Activated CD4-positive, CD25-positive, alpha-beta regulatory T cell treated with anti-CD3 and anti-CD28 coated beads, Interleukin-2, amount 50 U/mL, for 72 hours (primary cell): Measurements from ENCODE around the gene DAB2IP.

ENCODE experiments used
- DNase-seq: peaks from one replicate; pipeline ENCODE4 v3.0.0; 2021

The DAB2IP gene

DNA sequence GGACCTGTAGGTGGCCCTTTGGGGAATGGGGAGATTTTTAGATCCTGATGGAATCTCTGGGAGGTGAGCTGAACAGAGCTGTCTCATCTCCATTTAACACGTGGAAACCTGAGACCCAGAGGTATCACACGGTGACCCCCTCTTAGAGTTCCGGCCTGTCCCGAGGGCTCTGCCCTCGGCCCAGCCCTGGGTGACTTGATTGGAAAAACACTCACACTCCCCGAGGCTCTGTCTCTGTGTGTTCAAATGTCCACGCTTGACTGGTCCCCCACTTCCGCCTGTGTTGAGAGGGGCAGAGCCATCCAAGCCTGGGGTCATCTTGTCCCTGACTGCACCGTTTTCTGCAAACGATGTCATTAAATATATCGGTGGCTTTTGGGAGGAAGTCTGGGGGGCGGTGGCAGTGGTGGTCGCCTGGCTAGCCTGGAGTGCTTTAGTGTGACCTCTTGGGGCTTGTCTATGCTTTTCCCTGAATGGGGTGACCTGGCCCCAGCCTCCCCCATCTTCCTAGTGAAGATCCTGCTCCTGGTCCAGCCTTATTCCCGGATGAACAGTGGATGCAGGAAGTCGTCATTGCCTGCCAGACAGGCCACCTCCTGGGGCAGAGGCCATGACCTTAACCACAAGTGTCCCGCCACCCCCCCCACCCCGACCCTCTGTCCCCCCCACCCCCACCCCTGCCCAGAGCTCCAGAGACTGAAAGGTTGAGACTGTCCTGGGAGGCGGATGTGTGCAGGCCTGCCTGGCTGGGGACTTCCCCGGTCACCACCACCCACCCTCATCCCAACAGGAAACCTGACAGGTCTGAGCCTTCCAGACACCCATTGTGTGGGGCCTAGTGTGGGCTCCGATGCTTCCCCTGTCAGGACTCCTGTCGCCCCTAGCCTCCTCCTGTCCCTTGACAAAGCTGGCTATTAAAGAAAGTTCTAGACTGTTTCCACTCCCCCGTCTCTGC is 5.3 kb upstream of the DAB2IP start:
- DNase-seq = no peak

GRCh38 chr9:121646992-121647391 is 4.4 kb upstream of the DAB2IP start:
- no peak for DNase-seq

DNA sequence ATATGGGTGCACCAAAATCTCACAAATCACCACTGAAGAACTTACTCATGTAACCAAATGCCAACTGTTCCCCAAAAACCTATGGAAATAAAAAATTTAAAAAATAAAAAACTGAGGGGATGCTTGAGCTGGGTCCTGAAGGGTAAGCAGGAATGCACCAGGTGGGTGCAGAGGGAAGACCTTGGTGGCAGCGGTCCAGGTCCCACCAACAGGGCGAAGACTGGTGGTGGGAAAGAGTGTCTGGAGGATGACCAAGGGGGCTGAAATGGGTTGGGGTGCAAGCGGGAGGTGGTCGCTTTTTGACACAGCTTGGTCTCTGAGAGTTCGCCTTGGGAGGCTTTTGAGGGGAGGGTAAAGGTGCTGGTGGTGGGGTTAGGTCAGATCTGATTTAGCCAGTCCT is 3.3 kb upstream of the DAB2IP start:
- no peak for DNase-seq

- DNase-seq = no peak
Measured at GRCh38 chr9:121648799-121649198, 2.6 kb upstream of the DAB2IP start.

- DNase-seq = no peak
Measured at GRCh38 chr9:121649476-121650216, 1.8 kb upstream of the DAB2IP start.

DNA sequence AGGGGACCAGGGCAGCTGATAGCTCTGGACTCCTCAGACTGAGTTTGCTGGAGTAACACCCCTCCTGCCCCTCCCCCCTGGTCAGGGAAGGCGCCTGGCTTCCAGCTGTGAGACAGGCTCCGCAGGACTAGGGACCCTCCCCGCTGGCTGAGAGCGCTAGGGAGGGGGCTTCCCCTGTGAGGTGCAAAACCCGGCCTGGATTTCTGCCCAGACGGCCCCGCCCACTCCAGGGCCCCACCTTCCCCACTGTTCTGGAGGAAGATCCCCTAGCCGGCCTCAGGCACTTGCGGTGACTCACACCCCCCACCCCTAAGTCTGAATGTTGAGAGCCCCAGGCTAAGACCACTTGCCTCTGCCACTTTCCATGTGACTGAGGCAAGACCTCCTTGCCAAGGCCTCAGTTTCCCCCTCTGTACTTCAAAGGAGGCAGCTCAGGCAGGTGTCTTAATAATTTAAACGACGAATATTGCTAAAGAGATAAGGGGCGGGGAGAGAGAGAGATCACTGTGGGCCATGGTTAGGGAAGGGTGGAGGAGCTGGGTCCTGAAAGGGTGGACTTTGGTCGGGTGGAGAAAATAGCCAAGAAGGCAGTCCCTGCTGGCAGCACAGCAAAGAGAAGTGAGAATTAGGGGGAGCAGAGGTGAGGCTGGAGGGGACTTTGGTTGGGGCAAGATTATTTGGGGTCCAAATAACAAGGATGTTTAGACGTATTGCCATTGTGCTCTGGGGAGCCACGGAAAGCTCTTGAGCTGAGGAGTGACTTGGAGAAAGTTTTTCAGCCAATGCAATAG is 1.0 kb upstream of the DAB2IP start:
- no peak for DNase-seq

DNA sequence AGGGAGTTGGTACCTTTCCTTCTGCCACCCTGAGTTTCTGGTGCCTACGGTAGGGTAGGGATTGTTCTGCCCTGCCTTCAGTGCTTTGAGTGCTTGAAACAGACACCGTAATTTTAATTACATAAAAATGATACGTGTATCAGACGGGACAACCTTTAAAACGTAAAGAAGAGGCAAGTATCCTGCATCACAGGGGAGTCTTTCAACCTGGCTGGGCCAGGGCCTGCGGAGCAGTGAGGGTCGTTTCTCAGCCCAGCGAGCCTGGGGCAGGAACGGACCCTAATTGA is 483 bp upstream of the DAB2IP start:
- DNase-seq = no peak

DNA sequence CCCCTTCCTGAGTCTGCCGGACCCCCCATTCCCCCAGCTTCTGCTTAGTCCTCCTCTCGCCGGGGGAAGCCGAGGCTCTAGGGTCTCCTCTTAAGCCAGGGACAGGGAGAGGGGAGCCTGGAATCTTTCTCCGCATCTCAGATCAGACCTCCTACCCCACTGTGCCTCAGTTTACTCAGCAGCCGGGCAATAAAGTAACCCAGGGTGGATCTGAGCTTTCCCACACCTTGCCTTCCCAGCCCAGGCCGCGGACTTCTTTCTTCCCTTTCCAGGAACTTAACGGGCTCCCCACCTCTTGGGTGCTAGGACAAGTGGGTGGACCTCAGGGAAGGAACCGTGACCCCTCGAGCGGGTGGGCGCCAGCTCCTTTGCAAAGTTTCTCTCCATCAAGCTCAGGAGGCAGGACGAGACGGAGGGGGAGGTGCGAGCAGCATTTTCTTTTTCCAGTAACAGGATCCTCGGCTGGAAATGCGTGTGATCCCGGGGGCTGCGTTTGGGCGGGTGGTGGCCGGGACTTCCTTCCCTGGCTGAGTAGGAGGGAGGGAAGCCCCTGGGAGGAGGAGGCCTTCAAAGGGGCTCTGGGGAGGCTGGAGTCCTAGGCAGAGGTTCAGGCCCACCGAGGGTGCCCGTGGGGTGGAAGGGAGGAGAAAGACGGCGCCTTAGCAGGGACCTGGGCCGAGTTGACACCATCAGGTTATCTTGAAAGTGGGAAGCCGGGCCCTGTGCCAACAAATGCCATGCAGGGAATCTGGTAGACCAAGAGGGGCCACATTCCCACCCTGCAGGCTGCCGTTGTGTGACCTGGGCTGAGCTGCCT is 795 bp downstream of the DAB2IP start:
- no peak for DNase-seq

DNA sequence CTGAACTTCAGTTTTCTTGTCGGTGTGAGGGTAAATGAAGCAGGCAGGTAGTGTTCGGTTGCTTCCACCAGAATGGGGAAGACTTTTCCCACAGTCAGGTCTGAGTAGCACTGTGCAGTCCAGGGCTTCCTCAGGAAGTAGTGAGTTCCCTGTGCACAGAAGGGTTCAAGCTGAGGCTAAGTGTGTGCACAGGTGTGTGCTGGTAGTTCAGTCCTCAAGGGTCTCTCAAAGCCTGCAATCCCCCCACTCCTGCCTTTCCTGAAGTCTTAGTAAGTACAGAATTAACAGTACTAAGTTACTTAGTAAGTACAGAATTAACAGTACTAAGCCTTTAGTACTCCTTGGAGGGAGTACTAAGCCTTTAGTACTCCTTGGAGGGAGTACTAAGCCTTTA is 1.4 kb downstream of the DAB2IP start:
- no peak for DNase-seq

- DNase-seq = no peak
Measured at GRCh38 chr9:121654499-121655140, 3.2 kb downstream of the DAB2IP start.

DNA sequence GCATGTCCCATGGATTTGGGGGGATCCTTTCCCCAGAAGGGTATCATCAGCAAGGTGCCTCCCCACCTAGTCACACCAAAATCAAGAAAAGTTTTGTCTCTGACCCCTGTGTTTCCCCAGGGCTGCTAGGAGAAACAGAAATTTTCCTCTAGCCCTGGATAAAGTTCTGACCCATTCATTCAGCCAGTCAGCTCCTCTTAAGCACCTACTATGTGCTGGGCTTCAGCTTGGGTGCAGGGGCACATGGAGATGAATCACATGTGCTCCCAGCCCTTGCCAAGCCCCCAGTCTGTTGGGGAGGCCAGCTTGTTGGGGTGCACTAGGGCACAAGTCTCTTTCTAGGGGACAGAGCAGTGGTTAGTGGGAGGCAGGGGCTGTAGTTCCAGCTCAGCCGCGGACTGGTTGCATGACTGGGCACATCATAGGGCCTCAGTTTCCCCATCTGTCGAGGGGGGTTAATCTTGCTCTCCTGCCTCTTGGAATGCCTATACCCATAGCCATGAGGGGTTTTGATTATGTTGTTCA is 3.9 kb downstream of the DAB2IP start:
- DNase-seq = no peak

DNA sequence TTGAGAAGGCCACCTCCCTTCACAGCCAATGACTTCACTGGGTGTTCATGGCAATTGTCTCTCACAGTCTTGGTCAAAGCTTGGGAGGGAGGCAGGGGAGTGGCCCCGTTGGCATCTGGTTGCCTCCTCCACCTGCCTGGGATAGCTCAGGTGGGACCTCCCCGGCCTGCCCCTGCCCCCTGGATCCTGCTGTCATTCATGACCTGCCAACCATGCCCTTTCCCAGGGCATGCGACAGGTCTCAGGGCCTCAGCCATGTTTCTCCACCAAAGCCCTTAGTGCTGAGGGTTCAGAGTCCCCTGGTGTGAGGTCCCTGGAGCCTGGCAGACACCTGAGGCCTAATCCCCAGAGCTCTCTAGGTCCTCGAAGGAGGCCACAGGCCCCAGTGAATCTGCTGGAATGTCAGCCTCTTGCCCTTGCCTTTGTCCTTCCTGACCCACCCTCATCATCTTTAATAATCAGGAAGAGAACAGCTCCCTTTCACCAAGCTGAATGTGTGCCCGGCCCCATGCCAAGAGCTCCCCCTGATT is 5.6 kb downstream of the DAB2IP start:
- DNase-seq = no peak

GRCh38 chr9:121658166-121658565 is 6.7 kb downstream of the DAB2IP start:
- DNase-seq = no peak

DNA sequence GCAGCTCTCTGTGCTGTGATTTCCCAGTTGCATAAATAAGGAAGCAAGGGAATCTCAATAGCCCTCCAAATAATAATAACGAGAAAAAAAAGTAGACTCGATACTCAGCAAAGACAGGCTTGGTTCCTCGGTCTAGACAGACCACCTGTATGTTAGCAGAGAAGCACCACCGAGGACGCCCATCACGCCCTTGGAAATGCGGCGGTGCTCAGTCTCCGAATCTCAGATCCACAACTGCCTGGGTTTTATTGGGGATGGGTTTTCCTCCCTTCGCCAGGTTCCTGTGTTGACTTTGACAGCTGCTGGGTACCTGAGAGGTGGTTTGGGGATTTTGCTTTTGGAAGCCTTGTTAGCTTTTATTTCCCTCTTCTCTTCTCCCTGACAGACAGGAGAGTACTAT is 7.2 kb downstream of the DAB2IP start:
- DNase-seq = no peak

- no peak for DNase-seq
Measured at GRCh38 chr9:121660367-121660766, 8.9 kb downstream of the DAB2IP start.

GRCh38 chr9:121660876-121661275 is 9.4 kb downstream of the DAB2IP start:
- DNase-seq = no peak

- no peak for DNase-seq
Measured at GRCh38 chr9:121661328-121661727, 9.9 kb downstream of the DAB2IP start.

DNA sequence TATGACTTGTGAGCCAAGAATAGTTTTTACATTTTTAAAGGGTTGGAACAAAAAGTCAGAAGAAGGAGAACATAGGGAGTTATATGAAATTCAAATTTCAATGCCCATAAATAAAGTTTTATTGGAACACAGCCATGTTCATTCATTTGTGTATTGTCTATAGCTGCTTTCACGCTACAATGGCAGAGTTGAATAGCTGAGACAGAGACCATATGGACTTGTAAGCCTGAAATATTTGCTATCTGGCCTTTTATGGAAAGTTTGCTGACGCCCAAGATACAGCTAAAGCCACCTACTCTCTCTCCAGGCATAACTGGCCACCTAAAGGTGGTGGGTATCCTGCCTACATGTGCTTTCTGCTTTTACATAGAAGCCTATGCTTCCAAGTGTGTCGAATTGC is 10.9 kb downstream of the DAB2IP start:
- no peak for DNase-seq

DNA sequence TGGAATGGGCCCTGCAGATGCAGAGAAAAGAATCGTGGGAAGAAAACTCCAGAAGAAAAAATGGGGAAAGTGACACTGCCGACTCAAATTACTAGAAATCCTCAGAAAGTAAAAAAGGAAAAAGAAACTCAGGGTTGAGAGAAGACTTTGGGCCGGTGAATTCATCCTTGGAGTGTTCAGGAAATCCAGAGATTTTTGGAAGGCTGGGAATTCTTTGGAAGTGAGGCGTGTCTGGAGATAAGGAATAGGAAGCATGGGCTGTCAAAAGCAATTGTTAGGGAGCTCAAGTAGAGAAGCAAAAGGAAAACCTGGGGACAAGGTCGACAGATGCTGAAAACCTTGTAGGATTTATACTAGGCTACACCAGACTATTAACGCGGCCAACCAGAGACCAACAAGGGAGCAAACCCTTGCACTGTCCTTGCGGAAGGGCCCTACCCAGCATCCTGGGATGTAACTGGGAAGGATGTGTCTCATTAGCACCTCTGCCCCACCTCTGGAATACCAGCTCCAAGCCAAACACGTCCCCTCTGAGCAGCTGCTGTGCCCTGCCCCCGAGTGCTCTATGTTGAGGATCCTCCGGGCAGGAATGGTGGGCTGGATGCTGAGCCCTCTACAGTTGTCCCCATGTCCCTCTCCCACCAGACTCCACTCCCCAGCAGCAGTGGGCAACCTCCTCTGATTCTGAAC is 11.6 kb downstream of the DAB2IP start:
- no peak for DNase-seq

- DNase-seq = no peak
Measured at GRCh38 chr9:121663591-121663990, 12.2 kb downstream of the DAB2IP start.

GRCh38 chr9:121666294-121666693 is 14.9 kb downstream of the DAB2IP start:
- no peak for DNase-seq
